Ovary (tissue), 9 donors: ENCODE results near the gene OBSCN. TPM values are rescaled to one million over a fixed set of nuclear protein-coding genes. Genes with fewer than 3 reads are reported as not detected.

Experiments
- DNase-seq, 5 donors: peaks; one replicate each; pipeline ENCODE4 v3.0.0-alpha.2; 2019 to 2020
- H3K27ac ChIP-seq, 2 donors: fragments of 200-600 bp; one replicate each; pipeline versions ENCODE4 v1.5.1 to v1.8.0; 2019 to 2022
- H3K27me3 ChIP-seq: fragments of 200-600 bp; one replicate; pipeline ENCODE4 v1.8.0; 2022
- H3K36me3 ChIP-seq: fragments of 200-600 bp; sonication (generic); one replicate; pipeline ENCODE4 v1.5.1; 2019
- H3K4me1 ChIP-seq: one replicate; pipeline ENCODE4 v1.8.1; 2013; ENCODE audit warnings: mild to moderate bottlenecking, moderate library complexity; ENCODE audit not compliant: insufficient read depth
- H3K4me3 ChIP-seq: fragments of 200-600 bp; sonication (generic); one replicate; pipeline ENCODE4 v1.5.1; 2017
- H3K9me3 ChIP-seq, 2 donors: fragments of 200-600 bp in 1 of 2; sonication (generic) in 1 of 2; one replicate each; pipeline versions ENCODE4 v1.5.1 to v1.8.1; 2013 to 2019; ENCODE audit warnings: mild to moderate bottlenecking in 1 of 2, moderate library complexity in 1 of 2
- EP300 ChIP-seq: sonication (generic); formaldehyde crosslinking; IDR thresholded peaks from one replicate; pipeline ENCODE4 v1.6.1; 2017; ENCODE audit warnings: antibody characterized with exemption
- POLR2A ChIP-seq: fragments of 450-650 bp; IDR thresholded peaks from one replicate; pipeline ENCODE4 v1.6.1; 2017; ENCODE audit warnings: antibody characterized with exemption, mild to moderate bottlenecking, moderate library complexity
- WGBS, 3 donors: extraction: QIAGEN DNeasy Blood & Tissue Kit in 1 of 3; methylation state at CpG; one replicate each; pipeline versions ENCODE4 v1.1.5 to v1.1.7; 2013 to 2017; 5-methylcytosine and 5-hydroxymethylcytosine counted together
- intact Hi-C, 4 donors: fragments of 100-400 bp; cut with DNase I; formaldehyde crosslinking; loops; one replicate each; pipeline versions ENCODE4 v1.11.0 to v1.15.1; 2022 to 2023
- polyA plus RNA-seq, 2 donors: library from polyadenylated mRNA; stranded (reverse); fragments of 200-250 nt in 1 of 2; fragments of 350-450 nt in 1 of 2; fragmentation: Illumina TruSeq in 1 of 2; extraction: RNeasy Lipid Tissue Mini Kit (QIAGEN cat#74804) in 1 of 2; gene quantifications; one replicate each; pipeline ENCODE4 v1.2.3, GENCODE V29; 2013 to 2014
- total RNA-seq, 7 donors: library from RNA; depleted of rRNA in 2 of 7; stranded (reverse); fragments of >200 nt in 2 of 7; fragmentation: NEBNext Ultra II Directional in 3 of 7; extraction: Animal tissue kit (Norgen Biotek cat#: 25700) in 3 of 7; gene quantifications; one replicate each; pipeline versions ENCODE4 v1.1.0 to v1.2.4, GENCODE V29; 2016 to 2023
- TF ChIP-seq, protein P1 (sequence below), 3 donors: fragments of 450-650 bp in 2 of 3; fragments of 200-600 bp in 1 of 3; IDR thresholded peaks; one replicate each; pipeline versions ENCODE4 v1.5.1 to v1.8.0; 2016 to 2022; ENCODE audit warnings: antibody characterized with exemption in 3 of 3, mild to moderate bottlenecking in 1 of 3
- donor health status: DM: no; HTN: no; CAD: no; lungs with moderate emphysema.
- donor health status: DM: no; HTN: no; CAD: no.
- donor health status: Bipolar disorder and iron deficiency.
- donor health status: DM: yes; HTN: yes; CAD: no.
- donor health status: DM: no; HTN: no; CAD: no.
- donor health status: DM: yes; HTN: yes; CAD: no.

The OBSCN gene
- total and polyA plus RNA-seq, 9 donors, result 3.5 to 37.1 (median 29.0) TPM

DNA sequence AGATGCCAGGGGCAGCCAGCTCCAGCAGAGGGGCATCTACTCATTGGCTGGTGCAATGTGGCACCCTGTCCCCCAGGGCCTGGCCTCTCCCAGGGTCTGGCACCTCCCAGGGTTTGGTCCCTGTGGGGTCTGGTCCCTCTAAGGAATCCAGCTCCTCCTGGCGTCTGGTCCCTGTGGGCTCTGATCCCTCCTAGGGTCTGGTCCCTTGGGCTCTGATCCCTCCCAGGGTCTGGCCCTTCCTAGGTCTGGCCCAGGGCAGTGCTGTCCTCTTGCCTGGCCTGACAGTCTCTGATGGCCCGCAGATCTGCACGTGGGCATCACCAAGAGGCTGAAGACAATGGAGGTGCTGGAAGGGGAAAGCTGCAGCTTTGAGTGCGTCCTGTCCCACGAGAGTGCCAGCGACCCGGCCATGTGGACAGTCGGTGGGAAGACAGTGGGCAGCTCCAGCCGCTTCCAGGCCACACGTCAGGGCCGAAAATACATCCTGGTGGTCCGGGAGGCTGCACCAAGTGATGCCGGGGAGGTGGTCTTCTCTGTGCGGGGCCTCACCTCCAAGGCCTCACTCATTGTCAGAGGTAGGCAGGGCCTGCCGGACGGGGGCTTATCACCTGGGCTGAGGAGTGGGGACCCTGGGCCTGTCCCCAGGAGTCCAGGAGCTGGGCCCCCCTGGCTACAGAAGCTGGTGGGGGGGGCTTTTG, 73.9 kb downstream of the OBSCN start:
- WGBS, 3 donors, result 87 to 94% (median 94%) methylated on average over 10 to 16 of the region's 16 CpGs
- Histone ChIP-seq H3K9me3 (no peaks in the 10 kb centered on the region), H3K27me3 (no peaks in the 10 kb centered on the region), H3K36me3 (no peaks in the 10 kb centered on the region), H3K27ac (no peak overlapping the region), H3K4me1 (no peaks in the 10 kb centered on the region), H3K4me3 (no peak overlapping the region)
- DNase-seq, result peak in 2 of 5 donors; percentile 14 to 31
- TF ChIP-seq EP300 (no peak), POLR2A (no peak)
- TF ChIP-seq, protein P1, sequence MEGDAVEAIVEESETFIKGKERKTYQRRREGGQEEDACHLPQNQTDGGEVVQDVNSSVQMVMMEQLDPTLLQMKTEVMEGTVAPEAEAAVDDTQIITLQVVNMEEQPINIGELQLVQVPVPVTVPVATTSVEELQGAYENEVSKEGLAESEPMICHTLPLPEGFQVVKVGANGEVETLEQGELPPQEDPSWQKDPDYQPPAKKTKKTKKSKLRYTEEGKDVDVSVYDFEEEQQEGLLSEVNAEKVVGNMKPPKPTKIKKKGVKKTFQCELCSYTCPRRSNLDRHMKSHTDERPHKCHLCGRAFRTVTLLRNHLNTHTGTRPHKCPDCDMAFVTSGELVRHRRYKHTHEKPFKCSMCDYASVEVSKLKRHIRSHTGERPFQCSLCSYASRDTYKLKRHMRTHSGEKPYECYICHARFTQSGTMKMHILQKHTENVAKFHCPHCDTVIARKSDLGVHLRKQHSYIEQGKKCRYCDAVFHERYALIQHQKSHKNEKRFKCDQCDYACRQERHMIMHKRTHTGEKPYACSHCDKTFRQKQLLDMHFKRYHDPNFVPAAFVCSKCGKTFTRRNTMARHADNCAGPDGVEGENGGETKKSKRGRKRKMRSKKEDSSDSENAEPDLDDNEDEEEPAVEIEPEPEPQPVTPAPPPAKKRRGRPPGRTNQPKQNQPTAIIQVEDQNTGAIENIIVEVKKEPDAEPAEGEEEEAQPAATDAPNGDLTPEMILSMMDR (IDR thresholded peaks at IDR 0.05), result no peak
- intact Hi-C loops, result no loop called here

DNA sequence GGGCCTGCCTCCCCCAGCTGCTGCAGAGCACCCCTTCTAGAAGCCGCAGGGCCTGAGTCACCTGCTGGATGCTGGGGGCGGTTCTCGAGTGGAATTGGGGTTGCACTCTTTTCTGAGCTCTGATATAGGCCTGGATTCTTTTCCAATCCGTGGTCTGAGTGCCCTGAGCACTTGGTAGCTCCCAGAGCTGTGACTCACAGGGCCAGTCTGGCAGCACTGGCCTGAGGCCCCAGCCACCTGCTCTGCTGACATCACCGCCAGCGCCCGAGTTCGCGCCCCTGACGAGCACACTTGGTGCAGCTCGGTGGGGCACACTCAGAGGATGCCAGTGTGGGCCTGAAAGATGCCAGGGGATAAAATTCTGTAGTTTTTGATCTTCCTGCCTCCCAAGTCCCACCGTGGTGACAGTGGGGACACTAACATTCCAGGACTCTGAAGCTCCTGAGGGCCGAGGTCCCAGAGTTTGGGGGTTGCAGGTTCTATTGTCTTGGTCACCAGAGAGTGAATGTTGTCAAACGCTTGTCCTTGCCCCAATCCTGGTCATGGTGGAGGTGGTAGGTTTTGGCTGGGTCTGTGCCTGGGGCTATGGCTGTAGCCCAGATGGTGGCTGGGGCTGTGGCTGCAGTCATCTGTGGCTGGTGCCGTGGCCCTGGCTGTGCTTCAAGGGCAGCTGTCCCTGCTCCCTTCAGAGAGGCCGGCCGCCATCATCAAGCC, 74.6 kb downstream of the OBSCN start:
- 88 to 95% (median 89%) methylated on average over 17 of the region's 17 CpGs for whole genome bisulfite sequencing, 3 donors
- intact Hi-C loops, result no loop called here
- peak in 1 of 5 donors; percentile 21 for DNase-seq
- TF ChIP-seq POLR2A, result no peak
- no peak for TF ChIP-seq EP300
- TF ChIP-seq, protein P1 (IDR thresholded peaks at IDR 0.05), result no peak
- no peaks in the 10 kb centered on the region for H3K36me3 ChIP-seq
- H3K4me1 ChIP-seq, result no peaks in the 10 kb centered on the region
- no peak overlapping the region for H3K27ac ChIP-seq
- H3K4me3 ChIP-seq, result no peak overlapping the region
- H3K9me3 ChIP-seq, result no peaks in the 10 kb centered on the region
- no peaks in the 10 kb centered on the region for H3K27me3 ChIP-seq

DNA sequence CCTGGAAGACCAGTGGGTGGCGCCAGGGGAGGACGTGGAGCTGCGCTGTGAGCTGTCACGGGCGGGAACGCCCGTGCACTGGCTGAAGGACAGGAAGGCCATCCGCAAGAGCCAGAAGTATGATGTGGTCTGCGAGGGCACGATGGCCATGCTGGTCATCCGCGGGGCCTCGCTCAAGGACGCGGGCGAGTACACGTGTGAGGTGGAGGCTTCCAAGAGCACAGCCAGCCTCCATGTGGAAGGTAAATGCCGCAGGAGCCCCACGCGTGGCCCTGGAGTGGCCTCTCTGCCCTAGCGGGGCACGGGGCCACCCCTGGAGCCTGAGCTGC, 75.2 kb downstream of the OBSCN start:
- DNase-seq, result peak in 3 of 5 donors; percentile 11 to 33 (median 17)

DNA sequence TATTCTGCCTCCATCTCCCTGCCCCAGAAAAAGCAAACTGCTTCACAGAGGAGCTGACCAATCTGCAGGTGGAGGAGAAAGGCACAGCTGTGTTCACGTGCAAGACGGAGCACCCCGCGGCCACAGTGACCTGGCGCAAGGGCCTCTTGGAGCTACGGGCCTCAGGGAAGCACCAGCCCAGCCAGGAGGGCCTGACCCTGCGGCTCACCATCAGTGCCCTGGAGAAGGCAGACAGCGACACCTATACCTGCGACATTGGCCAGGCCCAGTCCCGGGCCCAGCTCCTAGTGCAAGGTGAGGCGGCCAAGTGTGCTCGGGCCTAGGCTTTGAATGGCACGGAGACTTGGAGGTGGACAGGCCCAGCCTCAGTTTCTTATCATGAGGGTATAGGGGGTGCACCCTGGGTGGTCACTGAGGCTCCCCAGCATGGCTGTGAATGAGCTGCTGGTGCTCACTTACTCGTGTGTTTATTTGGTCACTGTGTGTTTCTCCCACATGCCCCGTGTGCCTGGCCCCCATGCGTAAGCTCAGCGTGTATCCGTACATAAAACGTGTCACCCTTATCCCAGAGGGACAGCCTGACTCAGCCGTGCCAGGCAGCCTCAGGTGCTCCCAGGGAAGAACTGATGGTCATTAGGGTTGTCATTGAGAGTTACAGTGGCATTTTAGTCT, 75.8 kb downstream of the OBSCN start:
- peak in 3 of 5 donors; percentile 10 to 26 (median 11) for DNase-seq

More for the DNA sequence above, 75.2 kb downstream of the OBSCN start:
- Histone ChIP-seq H3K4me3 (no peak overlapping the region), H3K27ac (no peak overlapping the region), H3K4me1 (no peaks in the 10 kb centered on the region), H3K9me3 (no peaks in the 10 kb centered on the region), H3K27me3 (no peaks in the 10 kb centered on the region), H3K36me3 (no peaks in the 10 kb centered on the region)
- WGBS, 3 donors, result 81 to 86% (median 83%) methylated on average over 20 to 22 of the region's 22 CpGs
- TF ChIP-seq EP300, result no peak
- TF ChIP-seq, protein P1 (IDR thresholded peaks at IDR 0.05), result no peak
- no peak for TF ChIP-seq POLR2A
- intact Hi-C loops, result no loop called here

More for the DNA sequence above, 75.8 kb downstream of the OBSCN start:
- Histone ChIP-seq H3K36me3 (no peaks in the 10 kb centered on the region), H3K4me1 (no peaks in the 10 kb centered on the region), H3K9me3 (no peaks in the 10 kb centered on the region), H3K27me3 (no peaks in the 10 kb centered on the region), H3K27ac (no peak overlapping the region), H3K4me3 (no peak overlapping the region)
- intact Hi-C loops, result no loop called here
- TF ChIP-seq, protein P1 (IDR thresholded peaks at IDR 0.05), result no peak
- TF ChIP-seq EP300, result no peak
- no peak for TF ChIP-seq POLR2A
- 83 to 85% (median 84%) methylated on average over 14 to 20 of the region's 20 CpGs for WGBS, 3 donors
